GM10248 (cell line): Measurements from ENCODE around the gene RNF130.

Source experiments
- CTCF ChIA-PET: fragments of 300-600 bp; sonication (Branson Sonifier 250); formaldehyde crosslinking; extraction: SDS; loops from one replicate; lab custom pipeline; 2021; ENCODE audit warnings: antibody characterized with exemption; lab: Yijun Ruan, JAX
- POLR2A ChIA-PET: fragments of 350-650 bp; sonication (Branson Sonifier 250); formaldehyde crosslinking; extraction: SDS; loops from one replicate; lab custom pipeline; 2020; ENCODE audit warnings: antibody characterized with exemption; lab: Yijun Ruan, JAX
- DNase-seq: peaks from one replicate; pipeline ENCODE4 v3.0.0; 2012; ENCODE audit errors: extremely low spot score
- TF ChIP-seq, protein P1 (sequence below): IDR thresholded peaks from 2 replicates; pipeline ENCODE4 v1.5.1; 2012; ENCODE audit warnings: mild to moderate bottlenecking, low read depth; ENCODE audit errors: extremely low read depth, missing control alignments, control extremely low read depth

RNF130 gene

DNA sequence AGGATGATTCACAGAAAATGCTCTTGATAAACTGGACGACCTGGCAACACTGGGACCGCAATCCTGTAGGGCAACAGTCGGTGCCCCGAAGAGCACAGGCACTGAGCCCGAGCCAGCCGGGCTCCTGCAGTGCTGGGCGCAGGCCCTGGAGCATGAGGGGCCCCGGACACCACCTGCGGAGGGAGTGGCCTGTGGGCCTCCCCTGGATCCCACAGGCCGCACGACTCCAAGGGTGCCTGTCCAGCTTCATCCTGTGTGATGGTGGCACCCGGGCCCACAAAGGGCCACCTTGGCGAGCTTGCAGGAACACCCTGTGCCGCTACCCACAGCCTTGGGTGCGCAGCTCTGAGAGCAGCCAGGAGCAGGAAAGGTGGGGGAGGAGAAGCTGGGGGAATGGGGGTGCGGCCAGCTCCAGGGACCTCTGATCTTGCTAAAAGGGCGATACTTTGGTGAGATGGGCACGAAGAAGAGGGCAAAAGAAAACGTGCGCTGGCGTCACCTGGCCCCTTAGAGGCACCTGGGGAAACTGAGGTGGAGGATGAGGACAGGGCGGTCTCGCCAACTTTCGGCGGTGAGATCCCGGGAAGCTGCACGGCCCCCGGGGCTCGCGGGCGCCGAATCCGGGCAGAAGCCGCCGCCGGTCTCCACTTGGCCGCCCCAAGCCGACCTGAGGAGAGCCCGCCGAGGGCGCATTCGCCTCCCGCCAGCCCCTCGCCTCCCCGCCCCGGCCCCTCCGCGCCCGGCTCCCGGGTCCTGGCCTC, 164.6 kb downstream of the RNF130 start:
- DNase-seq = no peak
- POLR2A ChIA-PET = no interaction called here
- CTCF ChIA-PET = interaction anchor here (1.0 to 3.0 kb wide), 9 partner anchors 9 to 110 kb away, joined by 3 to 20 read pairs (median 4); no protein-coding TSS in a partner anchor
- TF ChIP-seq, protein P1, sequence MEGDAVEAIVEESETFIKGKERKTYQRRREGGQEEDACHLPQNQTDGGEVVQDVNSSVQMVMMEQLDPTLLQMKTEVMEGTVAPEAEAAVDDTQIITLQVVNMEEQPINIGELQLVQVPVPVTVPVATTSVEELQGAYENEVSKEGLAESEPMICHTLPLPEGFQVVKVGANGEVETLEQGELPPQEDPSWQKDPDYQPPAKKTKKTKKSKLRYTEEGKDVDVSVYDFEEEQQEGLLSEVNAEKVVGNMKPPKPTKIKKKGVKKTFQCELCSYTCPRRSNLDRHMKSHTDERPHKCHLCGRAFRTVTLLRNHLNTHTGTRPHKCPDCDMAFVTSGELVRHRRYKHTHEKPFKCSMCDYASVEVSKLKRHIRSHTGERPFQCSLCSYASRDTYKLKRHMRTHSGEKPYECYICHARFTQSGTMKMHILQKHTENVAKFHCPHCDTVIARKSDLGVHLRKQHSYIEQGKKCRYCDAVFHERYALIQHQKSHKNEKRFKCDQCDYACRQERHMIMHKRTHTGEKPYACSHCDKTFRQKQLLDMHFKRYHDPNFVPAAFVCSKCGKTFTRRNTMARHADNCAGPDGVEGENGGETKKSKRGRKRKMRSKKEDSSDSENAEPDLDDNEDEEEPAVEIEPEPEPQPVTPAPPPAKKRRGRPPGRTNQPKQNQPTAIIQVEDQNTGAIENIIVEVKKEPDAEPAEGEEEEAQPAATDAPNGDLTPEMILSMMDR = no peak

DNA sequence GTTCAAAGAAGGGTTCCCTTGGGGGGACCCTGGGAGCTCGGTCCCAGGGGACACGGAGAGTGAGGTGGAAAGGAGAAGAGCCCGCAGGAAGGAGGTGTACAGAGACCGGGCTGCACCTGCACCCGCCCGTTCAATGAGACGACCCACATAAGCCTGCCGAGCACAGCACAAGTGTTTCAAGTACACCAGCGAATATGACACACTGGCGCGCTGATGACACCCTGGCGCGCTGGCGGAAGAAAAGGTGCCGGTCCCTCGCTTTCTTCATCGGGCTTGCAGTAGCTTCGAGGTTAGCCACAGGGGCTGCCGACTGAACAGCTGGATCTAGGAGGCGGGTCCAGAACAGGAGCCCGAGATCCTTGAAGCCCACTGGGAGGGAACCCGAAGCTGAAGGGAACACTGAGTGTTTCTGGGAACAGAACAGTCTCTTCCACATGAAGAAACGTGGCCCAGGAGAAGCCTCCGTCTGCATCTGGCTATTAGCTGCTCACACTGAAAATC, 165.2 kb downstream of the RNF130 start:
- CTCF ChIA-PET = interaction anchor here (1.0 to 3.0 kb wide), 10 partner anchors 9 to 109 kb away, joined by 3 to 20 read pairs (median 4); no protein-coding TSS in a partner anchor
- no peak for DNase-seq
- TF ChIP-seq, protein P1 = no peak
- POLR2A ChIA-PET = no interaction called here

DNA sequence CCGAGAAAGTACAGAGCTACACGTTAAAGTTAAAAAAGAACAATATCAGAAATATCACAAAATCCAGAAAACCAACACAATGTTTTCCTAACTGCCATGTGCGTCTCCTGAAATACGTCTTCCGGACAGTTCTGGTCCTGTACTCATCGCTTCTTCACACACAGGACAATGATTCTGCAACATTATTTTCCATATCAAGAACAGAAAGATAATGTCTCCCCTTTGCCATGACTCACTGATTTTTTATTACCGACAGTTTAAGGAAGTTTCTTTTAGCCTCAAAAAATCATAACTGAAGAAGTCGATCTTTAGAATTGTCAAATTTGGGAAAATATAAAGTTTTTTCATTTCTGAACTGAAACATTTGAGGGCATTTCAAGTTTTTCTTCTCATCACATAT, 166.4 kb downstream of the RNF130 start:
- CTCF ChIA-PET = interaction anchor here (1.0 to 3.0 kb wide), 4 partner anchors 16 to 111 kb away, joined by 3 to 20 read pairs (median 5); partner anchors contain the start of gene LTC4S
- no peak for DNase-seq
- TF ChIP-seq, protein P1 = no peak
- POLR2A ChIA-PET = no interaction called here
